GM21825 (cell line): ENCODE measurements around the gene IDH1.
"Not testable (repeated sequence)": the region's sequence is repeated elsewhere in the genome, so short reads cannot be mapped to it uniquely, and the experiment has no call there.

ENCODE experiments used
- ATAC-seq: cut with Tn5 transposase; IDR thresholded peaks from one replicate; pipeline ENCODE4 v1.9.1; 2021; ENCODE audit warnings: mild to moderate bottlenecking, moderate library complexity; ENCODE audit not compliant: unreplicated experiment

The IDH1 gene

GRCh38 chr2:208222351-208222750 lies 32.5 kb downstream of the IDH1 start:
- ATAC-seq: no peak

GRCh38 chr2:208221873-208222272 lies 33.0 kb downstream of the IDH1 start:
- not testable (repeated sequence) for ATAC-seq

- ATAC-seq: no peak
Observed at GRCh38 chr2:208210688-208211451, 44.0 kb downstream of the IDH1 start.

- ATAC-seq: no peak
Observed at GRCh38 chr2:208208335-208209085, 46.4 kb downstream of the IDH1 start.

- ATAC-seq: no peak
Observed at GRCh38 chr2:208207769-208208168, 47.1 kb downstream of the IDH1 start.

GRCh38 chr2:208204166-208204565 lies 50.7 kb downstream of the IDH1 start:
- no peak for ATAC-seq

- ATAC-seq: no peak
Observed at GRCh38 chr2:208195531-208195930, 59.3 kb downstream of the IDH1 start.

GRCh38 chr2:208192611-208193236 lies 62.1 kb downstream of the IDH1 start:
- ATAC-seq: no peak

GRCh38 chr2:208189810-208190503 lies 64.9 kb downstream of the IDH1 start, which contains the start of gene C2orf80:
TSS of gene C2orf80 (minus strand) at chr2:208190030. CDS start at chr2:208186986, 3,044 bp downstream.
- no peak for ATAC-seq

- no peak for ATAC-seq
Observed at GRCh38 chr2:208189069-208189809, 65.6 kb downstream of the IDH1 start.

- ATAC-seq: no peak
Observed at GRCh38 chr2:208186893-208187292, 68.0 kb downstream of the IDH1 start.

- no peak for ATAC-seq
Observed at GRCh38 chr2:208186465-208186864, 68.4 kb downstream of the IDH1 start.
